ENCODE results near the gene NT5DC3. TPM values are rescaled to one million over a fixed set of nuclear protein-coding genes. Genes with fewer than 3 reads are reported as not detected.
"Not testable (repeated sequence)": the region's sequence is repeated elsewhere in the genome, so short reads cannot be mapped to it uniquely, and the experiment has no call there.

The NT5DC3 gene
- total RNA-seq, 1 donor from 2014 or later = 3.5 TPM

DNA sequence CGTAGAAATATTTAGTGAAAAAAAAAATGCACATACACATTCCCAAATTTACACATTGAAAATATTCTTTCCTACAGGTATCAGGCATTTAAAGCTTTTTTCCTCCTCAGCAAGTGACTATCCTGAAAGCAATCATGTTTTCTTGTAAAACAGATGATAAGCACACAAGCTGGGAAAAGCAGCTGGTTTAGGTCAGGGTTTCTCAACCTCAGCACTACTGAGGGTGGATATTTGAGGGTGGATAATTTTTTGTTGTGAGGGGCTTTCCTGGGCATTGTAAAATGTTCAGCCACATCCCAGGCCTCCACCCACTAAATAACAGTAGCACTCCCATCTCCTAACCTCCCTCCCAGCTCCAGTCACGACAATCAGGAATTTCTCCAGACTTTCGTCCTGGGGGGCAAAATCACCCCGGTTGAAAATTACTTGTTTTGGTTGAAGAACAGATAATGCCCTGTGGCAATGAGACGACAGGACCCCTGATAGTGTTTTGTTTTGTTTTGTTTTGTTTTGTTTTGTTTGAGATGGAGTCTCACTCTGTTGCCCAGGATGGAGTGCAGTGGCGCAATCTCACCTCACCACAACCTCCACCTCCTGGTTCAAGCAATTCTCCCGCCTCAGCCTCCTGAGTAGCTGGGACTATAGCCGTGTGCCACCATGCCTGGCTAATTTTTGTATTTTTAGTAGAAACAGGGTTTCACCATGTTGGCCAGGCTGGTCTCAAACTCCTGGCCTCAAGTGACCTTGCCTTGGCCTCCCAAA is 15.0 kb upstream of the NT5DC3 start:
- no peak for DNase-seq (ENCODE audit: low read depth in 2 of 2)

GRCh38 chr12:103855036-103855712 is 14.1 kb upstream of the NT5DC3 start:
- no peak for DNase-seq (ENCODE audit: low read depth in 2 of 2)

DNA sequence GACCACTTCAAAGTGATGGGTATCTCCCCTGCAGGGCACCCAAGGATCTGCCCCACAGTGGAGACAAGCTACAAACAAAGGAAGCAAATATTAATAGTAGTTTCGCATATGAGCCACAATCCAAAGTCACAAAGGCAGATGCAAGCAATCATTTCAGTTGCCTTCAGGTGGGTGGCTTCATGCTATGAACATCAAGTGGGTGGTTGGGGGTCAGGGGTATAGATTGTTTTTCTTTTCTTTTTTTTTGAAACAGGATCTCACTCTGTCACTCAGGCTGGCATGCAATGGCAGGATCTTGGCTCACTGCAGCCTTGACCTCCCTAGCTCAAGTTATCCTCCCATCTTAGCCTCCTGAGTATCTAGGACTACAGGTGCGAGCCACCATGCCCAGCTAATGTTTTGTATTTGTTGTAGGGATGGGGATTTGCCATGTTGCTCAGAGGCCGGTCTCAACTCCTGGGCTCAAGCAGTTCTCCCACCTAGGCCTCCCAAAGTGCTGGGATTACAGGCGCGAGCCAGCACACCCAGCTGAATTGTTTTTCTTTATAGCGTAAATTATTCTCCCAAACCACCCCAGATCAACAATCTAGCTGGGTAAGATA is 13.4 kb upstream of the NT5DC3 start:
- DNase-seq (ENCODE audit: low read depth in 2 of 2) = no peak

GRCh38 chr12:103852498-103852997 is 11.5 kb upstream of the NT5DC3 start:
- DNase-seq (ENCODE audit: low read depth in 2 of 2) = peak; percentile 55 to 65

DNA sequence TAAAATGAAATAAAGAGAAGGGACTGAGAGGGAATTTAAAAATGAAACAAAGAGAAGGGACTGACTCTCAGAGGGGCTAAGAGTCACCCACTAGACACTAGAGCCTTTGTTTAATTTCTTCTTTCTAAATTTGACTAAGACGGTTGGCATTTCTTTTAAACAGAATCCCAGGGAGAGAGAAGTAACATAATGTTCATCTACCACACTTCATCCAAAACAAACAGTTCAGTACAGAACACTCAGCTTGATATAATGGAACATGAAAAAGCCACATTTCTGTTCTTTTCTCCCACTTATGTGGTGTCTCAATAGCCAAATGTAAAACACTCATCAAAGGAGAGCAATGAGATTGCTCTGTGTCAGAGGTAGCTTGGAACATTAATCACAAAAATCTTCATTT is 10.1 kb upstream of the NT5DC3 start:
- no peak for DNase-seq (ENCODE audit: low read depth in 2 of 2)

DNA sequence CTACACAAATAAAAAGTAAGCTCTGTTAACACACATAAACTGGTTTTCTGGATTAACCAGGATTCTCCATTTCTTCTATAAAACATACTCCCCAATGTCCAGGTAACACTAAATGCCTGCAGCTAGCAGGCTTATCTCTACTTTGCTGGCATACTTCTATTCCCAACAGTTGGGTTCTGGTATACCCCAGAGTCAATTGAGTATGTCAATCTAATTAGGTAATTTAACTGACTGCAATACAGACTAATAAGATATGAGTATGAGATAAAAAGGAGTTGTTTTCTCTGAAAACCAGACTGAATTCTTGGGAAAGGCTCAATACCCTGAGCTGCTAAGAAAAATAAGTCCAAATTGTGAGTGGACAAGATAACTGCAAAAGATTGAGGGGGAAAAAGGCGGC is 9.4 kb upstream of the NT5DC3 start:
- DNase-seq (ENCODE audit: low read depth in 2 of 2) = no peak

DNA sequence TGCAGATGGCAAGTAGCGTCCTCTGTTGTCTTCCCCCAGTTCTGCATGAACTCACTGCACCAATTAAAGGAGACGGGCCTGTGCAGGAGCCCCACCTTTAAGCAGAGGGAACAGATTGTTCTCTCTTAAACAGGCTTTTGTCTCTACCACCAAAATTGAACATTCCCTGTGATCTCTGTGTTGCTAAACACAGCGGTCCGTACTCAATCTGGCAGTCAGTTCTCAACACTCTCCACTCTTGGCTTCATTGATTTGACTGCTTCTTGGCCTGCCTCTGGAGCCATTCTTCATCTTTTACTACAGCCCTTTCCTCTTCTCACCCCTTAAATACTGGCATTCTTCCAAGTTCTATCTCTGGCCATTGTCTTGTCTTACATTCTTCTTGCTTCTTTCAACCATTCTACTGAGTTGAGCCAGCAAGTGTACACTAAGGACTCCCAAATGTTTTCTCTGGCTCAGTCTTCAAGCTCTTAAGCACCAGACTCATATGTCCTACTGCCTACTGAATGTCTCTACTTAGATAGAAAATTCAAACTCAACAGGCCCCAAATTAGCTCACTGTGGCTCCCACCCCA is 8.0 kb upstream of the NT5DC3 start:
- no peak for DNase-seq (ENCODE audit: low read depth in 2 of 2)

DNA sequence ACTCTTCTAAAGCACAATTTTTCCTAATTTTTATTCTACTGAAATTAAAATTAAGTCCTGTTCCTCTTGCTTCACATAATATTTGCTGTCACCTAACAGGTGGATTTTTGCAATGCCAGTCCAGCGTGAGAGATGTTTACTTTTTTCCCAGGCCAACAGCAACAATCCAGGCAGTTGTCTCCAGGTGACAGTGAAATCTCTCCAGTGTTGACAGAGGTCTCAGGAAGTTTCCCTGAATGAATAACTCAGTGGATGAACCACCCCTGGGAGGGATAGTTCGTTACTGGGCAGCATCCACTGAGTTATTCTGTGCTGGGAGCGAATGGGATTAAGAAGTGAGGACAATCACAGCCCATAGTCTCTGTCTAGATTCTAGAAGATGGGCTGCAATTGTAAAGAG is 7.1 kb upstream of the NT5DC3 start:
- DNase-seq (ENCODE audit: low read depth in 2 of 2) = no peak

GRCh38 chr12:103846415-103846814 is 5.4 kb upstream of the NT5DC3 start:
- DNase-seq (ENCODE audit: low read depth in 2 of 2) = no peak

DNA sequence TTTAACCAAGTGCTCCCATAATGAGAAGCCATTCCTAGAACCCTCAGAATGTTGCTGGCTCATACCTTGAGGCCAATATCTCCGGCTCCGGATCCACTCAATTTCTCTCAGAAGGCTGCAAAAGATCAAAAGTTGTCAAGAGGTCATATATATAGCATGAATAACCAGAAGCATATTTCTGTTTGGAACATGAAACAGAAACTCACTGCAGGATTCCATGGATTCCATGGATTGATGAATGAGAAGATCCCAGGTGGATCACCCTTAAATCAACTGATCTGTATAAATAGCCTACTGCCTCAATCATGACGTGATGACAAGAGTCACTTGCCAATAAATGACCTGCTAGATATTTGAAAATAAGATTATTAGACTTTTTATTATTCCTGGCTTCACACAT is 3.3 kb upstream of the NT5DC3 start:
- no peak for DNase-seq (ENCODE audit: low read depth in 2 of 2)

DNA sequence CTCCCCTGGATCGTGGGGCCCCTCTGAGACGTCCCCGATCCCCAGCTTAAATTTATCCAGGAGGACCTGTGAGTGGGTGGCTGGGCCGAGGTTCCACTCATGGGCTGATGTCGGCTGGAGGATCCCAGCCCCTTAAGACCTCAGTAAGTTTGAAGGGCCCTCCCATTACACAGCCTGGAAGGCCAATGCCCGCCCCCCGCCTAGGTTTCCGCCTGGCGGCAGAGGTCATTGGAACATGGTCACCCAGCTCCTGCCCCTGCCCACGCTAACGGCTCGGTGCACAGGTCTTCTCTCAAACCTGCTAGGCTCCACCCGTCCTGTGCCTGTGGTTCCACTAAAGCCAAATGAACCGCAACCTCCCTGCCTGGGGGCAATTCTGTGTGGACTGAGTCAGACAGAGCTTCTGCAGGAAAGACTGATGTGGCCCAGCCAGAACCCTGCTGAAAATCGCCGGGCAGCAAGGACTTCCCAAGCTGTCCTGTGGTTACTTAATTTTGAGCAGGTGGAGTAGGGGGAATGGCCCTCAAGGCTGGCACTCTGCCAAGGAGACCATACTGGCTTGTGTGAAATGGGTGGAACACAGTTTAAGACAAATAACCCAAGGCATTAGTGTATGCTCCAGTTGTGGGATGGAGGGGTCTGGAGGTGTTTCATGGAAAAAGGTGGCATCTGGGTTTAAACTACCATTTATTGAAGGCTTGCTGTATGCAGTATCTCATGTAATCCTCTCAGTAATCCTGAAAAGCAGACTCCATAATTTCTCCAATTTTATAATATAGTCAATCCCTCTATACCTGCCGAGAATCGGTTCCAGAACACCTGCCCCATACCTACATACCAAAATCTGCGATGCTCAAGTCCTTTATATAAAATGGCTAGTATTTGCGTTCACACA is 903 bp upstream of the NT5DC3 start:
- DNase-seq (ENCODE audit: low read depth in 2 of 2) = no peak

- DNase-seq (ENCODE audit: low read depth in 2 of 2) = peak in 1 of 2 donors; percentile 23
These were observed 565 bp downstream of the NT5DC3 start for GRCh38 chr12:103840462-103840875.

DNA sequence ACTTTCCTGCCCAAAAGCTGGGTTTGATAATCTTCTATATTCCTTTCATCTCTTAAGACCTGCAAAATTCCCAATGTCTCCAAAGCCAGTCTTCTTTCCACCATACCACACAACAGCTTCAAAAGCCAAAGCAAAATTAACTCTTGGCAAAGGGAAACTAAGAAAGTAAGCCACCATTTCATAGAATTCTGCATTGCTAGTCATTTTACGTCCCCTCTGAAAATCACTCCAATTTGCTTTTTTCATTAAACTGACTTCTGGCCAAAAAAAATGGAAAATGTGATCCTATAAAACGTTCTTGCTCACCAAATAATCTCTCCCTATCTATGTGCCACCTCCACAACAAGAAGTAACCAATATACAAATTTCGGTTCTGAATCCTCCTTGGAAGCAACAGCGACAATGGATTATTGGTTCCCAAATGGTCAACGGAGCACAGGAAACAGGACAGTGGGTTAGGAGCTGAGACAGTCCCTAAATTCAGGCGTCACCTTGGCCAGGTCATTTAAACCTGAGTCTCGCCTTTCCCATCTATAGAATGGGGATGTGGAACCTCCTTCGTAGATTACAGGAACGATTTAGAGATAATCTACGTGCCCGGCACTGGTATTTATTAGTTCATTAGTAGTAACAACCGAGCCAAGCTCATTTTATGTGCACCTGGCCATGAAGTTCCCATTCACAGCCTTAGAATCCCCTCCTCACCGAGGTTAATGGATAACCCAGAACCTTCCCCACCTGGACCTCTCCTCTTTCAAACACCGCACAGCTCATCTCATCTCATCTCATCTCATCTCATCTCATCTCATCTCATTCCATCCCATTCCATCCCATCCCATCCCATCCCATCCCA is 1.2 kb downstream of the NT5DC3 start:
- no peak for DNase-seq (ENCODE audit: low read depth in 2 of 2)

- no peak for DNase-seq (ENCODE audit: low read depth in 2 of 2)
These were observed 1.9 kb downstream of the NT5DC3 start for GRCh38 chr12:103839103-103839502.

- DNase-seq (ENCODE audit: low read depth in 2 of 2) = no peak
These were observed 2.6 kb downstream of the NT5DC3 start for GRCh38 chr12:103838254-103838914.

- no peak for DNase-seq (ENCODE audit: low read depth in 2 of 2)
These were observed 4.7 kb downstream of the NT5DC3 start for GRCh38 chr12:103836345-103836744.

GRCh38 chr12:103835747-103836335 is 5.2 kb downstream of the NT5DC3 start:
- not testable (repeated sequence) for DNase-seq (ENCODE audit: low read depth in 2 of 2)

GRCh38 chr12:103834942-103835341 is 6.1 kb downstream of the NT5DC3 start:
- DNase-seq (ENCODE audit: low read depth in 2 of 2) = no peak

GRCh38 chr12:103833891-103834290 is 7.1 kb downstream of the NT5DC3 start:
- DNase-seq (ENCODE audit: low read depth in 2 of 2) = no peak

Data from dermis microvascular lymphatic vessel endothelial cell (primary cell).